CD4-positive, alpha-beta T cell treated with Interleukin-6 for 4 hours (primary cell): ENCODE results near the gene FGR.

ENCODE experiments used
- DNase-seq: peaks from one replicate; pipeline ENCODE4 v3.0.0-alpha.2; 2020; ENCODE audit warnings: mixed read lengths

FGR gene

DNA sequence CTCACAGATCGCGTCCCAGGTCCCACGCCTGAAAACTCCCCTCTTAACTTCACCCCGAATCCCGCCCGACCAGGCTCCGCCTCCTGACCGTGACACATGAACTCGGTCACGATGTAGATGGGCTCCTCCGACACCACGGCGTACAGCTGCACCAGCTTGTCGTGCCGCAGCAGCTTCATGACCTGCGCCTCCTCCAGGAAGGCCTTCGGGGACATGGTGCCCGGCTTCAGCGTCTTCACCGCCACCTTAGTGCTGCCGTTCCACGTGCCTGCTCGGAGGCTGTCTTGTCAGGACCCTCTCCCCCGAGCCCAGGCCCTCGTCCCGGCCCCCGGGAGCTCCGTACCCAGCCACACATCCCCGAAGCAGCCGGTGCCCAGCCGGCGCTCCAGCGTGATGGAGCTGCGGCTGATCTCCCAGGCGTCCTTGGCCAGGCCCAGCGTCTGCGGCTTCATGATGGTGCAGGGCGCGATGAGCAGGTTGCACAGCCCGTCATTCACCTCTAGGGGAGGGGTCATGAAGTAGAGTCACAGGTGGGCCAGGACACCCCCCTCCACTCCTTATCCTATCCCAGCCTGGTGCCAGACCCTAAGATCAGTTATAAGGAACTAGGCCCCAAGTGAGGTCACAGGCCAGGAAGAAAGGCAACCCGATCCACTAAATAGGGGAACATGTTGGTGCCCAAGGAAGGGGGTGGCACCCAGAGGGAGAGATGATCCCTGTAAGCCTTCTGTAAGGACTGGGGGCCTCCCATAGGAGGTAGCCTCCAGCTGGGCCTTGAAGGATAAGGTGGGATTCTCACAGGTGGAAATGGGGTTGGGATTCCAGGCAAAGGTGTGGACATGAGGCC is 19.4 kb downstream of the FGR start:
- no peak for DNase-seq

DNA sequence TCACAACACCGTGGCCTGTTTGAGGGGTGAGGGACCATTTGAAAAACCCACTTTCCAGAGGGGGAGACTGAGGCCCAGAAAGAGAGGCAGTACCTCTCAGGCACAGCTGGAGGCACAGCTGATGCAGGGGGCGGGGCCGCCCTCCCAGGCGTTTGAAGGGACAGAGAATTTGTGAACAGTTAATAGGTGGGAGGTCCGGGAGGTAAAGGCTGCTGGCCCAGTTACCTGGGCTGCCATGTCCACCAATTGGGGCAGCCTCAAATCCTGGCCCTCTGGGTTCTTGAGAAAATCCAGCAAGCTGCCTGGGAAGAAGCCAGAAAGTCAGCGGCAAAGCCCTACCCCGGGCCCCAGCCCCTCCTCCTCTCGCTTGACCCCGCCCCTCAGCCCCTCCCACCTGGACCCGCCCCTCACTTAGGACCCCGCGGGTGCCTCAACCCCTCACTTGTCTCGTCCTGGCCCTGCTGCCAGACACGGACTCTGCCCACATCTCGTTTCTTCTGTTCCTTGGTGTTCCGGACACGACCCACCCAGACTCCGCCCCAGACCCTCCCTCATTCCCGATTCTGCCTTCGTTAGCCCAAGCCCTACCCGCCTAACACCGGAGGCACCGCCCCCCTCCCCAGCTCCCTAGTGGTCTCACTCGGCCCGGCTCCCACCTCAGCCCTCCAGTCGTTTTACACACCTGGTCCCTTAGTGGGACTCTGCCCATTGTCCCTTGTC is 20.2 kb downstream of the FGR start:
- DNase-seq, result no peak

DNA sequence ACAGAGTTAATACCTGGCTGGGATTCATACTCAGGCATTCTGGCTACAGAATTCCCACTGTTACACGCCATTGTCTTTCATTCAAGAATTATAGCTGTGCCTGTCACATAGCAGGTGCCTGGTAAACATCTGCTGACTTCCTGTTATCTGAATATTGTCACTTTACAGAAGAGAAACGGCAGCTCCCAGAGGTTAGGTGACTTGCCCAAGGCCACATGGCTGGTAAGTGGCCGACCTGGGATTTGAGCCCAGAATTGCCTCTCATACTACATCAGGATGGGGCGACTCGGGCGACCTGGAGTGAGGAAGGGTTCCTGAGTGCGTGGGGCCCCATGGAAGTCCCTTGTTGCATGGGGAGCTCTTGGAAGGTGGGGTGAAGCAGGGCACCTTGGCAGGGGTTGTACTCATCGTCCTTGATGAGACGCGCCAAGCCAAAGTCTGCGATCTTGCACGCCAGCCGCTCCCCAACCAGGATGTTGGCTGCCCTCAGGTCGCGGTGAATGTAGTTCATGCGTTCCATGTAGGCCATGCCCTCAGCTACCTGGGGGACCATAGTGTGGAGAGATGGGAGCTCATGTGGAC is 20.9 kb downstream of the FGR start:
- DNase-seq, result peak; percentile 36

DNA sequence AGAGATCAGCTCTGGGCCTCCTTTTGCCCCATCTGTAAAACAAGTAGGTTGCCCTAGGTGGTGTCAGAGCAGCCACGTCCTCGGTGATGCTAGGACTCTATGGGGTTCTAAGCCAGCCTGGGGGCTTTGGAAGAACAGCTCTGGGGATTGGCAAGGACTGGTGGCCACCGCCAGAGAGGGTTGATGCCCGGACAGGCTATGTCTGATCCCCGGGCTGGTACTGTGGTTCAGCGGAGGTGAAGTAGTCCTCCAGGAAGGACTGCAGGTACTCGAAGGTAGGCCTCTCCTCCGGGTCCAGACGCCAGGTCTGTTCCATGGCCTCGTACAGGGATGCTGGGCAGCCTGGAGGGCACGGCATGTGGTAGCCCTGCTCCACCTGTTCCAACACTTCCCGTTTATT is 22.3 kb downstream of the FGR start:
- DNase-seq, result no peak

DNA sequence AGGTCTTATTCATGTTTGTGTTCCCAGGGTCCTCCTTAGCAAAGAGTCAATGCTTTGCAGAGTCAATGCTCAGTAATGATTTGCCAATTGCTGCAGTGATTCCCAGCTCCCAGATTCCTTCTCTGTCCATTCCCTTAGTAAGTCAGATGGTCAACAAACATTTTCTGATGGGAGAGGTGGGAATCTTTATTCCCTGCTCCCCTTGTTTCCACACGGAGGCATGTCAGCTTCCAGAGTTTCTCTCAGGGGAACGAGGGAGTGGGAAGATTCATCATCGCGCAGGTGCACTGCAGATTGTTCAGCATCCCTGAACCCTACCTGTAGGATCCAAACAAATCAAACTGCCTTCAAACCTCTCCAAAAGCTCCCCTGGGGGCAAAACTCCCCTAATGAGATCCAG is 23.5 kb downstream of the FGR start:
- no peak for DNase-seq

DNA sequence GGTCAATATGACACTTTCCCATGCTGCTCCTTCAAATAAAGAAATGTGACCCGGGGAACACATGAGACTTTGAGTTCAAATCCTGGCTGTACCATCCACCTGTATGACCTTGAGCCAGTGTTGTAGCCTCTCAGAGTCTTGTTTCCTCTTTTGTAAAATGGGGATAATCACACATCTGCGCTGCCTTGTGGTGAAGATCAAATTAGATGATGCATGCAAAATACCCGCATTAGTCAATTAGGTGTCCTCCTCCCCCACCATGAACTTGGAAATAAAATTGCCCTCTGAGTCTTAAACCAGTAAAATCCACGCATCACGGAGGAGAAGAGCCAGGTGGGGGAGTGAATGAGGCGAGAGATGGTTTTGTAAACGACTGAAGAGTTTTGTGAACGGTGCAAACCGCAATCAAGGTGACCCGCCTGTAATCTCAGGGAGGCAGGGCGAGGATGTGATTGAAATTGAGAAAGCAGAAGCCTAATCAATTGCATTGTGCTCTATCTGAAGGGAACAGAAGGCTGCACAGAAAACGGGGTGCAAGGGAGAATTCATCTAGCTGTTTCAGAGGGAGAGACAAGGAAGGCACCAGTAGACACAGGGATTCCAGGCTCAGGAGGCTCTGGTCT is 25.3 kb downstream of the FGR start:
- DNase-seq, result peak; percentile 23

DNA sequence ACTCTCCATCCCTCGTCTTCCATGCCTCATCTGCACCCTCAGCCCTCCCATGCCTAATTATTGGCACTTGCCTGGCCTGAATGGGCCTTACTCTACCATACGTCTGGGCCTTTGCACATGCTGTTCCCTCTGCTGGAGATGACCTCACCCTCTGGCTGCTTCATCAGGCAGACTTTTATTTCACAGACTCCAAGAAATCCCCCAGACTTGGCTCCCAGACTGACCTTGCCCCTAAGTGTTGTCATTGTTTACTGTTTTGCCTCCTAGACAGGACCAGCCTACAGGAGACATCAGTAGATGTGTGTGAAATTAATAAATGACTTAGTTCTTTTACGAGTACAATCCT is 25.8 kb downstream of the FGR start:
- DNase-seq, result no peak

DNA sequence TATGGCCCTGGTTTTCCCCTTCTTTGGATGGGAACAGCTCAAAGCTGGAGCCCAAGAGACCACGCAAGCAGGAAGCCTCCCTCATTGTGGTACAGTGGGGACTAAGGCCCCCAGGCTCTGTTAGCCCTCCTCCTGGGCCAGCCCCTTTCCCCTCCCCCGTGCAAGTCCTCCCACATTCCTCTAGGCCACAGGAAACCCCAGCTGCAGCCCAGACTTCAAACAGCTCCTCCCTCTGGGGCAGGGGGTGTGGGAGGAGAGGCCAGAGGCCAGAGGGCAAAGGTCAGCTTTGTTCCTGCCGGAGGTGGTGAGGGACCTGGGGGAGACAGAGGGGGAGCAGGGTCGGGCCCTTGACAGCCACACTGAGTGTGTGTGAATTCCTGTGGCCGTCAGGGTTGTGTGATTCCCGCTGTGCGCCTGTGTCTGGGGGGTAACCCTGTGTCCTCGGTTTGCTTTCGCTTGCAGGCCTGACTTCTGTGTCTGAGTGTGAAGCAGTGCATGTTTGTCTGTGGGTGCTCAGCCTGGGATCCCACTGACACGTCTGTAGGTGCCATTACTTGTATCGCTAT is 27.7 kb downstream of the FGR start:
- DNase-seq, result no peak

DNA sequence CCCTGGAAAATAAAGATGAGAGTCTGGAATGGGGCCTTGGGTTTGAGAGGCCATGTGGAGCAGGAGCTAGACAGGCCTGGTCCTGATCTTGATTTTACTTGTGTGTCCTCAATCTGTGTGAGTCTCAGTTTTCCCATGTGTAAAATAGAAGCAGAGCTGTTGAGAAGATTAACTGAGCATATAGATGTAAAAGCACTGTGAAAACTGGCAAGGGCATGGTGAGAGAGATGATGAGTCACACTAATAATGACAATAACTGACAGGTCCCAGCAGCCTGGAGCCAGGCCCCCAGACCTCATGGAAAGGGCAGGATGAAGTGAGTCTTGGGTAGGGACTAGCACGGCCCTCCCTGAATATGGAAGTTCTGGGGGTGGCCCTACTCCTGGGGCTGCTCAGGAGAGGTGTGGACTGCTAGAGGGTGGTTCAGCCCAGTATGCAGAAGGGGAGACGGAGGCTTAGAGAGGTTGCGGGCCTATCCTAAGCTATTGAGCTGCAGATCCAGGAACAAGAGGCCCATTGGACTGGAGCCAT is 28.2 kb downstream of the FGR start:
- no peak for DNase-seq

DNA sequence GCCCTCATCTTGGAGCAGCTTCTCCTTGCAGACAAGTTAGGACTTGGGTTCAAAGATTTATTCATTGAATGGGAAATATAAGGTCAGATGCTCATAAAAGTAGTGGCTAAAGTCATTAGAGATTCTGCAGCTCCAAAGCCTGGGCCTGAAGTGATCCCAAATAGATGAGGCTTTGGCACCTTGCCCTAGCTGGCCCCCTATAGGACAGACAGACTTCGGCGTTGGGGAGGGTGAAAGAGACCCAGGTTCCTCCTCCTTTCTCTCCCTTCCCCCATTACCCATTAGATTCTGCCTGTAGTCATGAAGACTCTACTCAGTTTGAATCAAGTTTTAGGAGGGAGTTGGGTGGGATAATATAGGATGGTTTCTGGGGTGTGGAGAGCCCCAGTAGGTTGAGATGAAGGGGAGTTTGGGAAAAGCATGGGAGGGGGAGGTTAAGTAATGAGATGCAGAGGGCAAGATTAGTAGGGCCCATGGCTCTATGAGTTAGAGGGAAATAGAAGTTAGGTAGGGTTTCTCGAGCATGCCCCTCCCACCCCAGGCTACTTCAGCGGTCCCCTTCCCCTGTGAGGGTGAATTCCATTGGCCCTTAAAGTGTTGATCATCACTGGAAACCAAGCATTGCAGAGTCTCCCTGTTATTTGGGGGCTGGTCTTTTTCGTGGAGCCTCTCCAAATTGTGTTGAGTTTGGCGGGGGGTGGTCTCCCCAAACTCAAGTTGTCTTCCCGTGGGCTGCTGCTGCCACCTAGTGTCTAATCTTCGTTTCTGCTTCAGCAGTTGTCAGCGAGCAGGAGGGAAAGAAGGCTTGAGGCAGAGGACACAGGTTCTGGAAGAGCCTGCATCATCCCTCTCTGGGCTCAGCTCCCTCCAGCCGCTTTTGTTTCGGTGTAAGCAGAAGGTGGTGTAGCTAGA is 28.9 kb downstream of the FGR start:
- peak; percentile 76 for DNase-seq

DNA sequence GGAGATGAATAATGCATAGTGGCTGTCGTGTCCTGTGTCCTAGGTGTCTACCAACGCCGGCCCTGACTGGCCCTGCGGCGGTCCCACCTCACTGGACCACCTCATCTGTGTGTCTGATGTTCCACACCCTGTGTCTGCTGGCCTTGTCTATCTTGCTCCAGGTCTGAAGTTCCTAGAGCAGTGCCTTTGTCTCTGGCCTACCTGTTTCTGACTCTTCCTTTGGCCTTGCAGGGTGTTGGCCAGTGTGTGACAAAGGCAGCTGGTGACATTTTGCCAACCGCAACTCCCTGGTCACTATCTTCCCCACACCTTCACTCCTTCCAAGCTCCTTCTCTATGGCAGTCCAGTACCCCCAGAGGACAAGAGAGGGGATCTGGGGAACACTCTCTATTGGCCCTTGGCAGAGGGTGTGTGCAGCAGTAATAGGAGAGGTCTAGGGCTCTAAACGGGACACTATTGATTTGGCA is 29.7 kb downstream of the FGR start:
- no peak for DNase-seq

DNA sequence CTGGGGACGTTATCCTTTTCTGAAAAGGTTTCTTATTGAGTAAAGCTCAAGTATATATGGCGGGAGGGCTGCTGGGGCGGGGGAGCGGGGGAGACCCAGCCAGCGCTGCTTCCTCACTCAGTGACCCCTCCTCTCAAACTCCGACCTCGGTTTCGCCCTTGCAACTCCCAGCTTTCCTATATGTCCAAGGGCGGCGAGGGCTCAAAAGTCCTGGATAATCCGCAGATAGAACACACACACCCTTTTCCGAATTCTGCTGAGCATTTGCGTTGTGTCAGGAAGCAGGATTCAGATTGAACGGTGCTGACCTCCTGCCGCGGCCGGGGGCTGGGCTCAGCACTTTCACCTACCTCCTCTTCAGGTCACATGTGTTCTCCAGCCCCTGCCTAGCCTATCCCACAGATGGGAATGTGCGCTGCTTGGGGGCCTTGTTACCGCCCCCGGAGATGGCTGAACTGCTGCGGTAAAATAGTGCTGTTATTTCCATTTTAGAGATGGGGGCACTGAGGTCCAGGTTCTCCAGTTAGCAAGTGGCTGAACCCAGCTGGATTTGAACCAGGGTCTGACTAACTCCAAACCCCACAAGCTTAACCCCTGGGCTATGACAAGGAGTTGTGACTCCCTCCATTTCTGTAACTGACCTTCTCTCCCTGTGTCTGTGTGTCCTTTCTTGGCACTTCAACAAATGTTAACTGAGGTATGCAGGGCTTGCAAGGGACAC is 30.2 kb downstream of the FGR start:
- DNase-seq, result no peak

DNA sequence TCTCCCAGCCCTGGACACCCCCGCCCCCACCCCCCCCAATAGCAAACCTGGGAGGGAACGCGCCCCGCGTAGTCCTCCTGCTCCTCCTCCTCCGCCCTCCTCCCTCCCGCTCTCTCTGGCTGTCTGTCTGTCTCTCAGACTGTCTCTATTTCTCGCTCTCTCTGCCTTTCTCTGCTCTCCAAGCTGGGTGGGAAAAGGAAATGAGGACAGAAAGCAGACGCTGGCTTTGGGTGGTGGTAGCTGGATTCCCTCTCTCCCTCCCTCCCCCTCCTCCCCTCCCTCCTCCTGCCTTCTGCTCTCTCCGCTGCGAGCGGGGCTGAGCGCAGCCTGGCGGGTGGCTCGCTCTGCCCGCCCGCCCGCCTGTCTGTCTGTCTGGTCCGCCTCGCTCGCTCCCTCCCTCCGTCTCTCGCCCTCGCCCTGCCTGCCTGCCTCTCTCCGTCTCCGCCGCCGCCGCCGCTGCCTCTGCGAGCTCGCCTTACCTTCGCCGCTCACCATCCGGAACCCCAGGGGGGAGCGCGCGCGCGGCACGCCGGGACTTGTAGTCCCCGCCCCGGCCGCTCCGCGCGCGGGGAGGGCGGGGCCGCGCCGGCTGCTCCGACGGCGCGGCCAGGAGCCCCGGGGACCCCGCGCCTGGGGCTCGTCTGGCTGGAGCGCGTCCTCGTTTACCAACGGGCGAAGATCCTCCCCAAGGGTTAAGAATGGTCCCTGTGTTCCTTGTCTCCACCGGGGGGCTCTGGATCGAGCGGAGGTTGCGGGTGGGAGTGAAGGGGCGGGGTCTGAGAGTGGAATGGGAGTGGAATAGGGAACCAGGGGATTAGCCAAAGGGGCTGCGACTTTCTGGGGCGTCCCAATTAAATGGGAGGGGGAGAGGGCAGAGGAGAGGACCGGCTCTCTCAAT is 31.1 kb downstream of the FGR start, which contains the start of gene AHDC1:
AHDC1 (minus strand) TSS at position 464 of the 898 bp plus-strand sequence. CDS start 52,029 bp downstream, outside the sequence.
- peak; percentile 94 for DNase-seq

DNA sequence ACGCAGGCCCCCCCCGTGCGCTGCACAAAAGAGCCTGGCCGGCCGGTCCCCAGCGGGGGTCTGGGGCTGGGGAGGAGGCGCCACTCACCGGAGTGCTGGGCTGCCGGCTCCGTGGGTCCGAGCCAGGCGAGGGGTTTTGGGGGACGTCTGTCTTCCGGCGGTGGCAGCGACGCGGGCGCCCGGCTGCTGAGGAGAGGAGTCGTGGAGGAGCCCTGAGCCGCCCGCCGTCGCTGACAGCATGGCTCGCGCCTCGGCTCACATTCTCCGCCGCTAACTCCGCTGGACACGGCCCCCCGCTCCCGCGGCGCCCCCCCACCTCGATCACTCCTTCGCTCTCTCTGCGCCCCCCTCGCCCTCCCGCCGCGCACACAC is 31.7 kb downstream of the FGR start:
- DNase-seq, result peak; percentile 42

DNA sequence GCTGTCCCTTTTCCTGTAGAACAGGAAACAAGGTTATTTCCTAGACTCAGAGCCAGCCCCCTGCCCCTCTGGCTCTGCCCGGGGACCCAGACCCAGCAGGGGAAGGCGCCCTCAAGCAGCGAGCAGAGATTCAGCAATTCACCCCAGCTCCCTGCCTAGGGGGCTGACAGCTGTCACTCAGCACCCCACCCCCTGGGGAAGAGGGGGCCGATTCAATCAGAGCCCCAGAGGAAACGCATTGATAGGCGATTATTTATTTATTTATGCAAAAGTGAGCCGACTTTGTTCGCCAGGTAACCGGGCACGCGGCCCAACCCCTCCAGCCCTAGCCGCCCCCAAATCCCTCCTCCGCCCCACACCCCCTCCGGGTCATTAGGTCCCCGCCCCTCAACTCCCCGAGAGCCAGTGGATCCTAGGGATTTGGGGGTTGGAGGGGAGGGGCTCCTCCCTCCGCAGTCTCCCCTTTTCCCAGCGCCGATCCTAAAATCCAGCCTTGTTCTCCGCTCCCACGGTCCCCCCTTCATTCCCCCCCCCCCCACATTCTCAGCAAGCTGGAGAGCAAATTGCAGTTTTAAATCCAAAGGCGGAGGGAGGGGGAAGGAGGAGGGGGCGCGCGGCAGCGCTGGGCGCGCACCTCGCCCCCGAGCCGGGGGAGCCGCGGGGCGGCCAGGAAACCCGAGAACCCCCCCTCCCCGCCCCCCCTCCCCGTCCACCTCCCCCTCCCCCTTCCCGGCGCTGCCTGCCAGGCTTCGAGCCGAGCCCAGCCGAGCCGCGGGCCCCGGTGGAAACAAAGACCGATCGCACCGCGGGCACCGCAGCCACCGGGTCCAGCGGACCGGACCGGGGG is 32.3 kb downstream of the FGR start:
- DNase-seq, result peak; percentile 68

DNA sequence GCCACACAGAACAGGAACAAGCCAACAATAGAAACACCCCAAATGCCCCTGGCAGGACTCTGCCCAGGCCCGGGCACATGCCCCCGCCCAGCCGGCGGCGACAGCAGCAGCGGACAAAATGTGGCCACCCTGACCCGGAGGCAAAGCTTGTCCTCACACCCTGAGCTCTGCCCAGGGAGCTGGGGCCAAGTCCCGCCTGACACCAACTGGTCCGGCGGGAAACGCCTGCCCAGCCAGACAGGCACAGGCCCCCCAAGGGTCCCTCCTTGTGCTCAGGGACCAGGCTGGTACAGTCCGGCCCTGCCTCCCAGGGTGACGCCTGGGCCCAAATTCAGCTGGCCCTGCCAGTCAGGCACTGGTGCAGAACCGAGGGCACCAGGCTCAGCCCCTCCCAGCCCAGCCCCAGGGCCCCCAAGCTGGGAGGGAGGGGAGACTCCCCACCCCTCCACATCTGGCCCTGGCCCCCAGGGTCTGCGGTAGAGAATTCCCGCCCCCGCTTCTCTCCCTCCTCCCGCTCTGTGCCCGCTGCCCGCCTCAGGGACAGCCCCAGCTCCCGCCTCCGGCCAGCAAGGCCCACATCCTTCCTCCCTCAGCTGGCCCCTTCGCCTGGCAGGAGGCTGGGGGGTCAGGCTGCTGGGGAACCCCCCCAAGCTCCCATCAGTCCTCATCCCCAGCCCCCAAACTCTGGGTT is 33.1 kb downstream of the FGR start:
- DNase-seq, result no peak

DNA sequence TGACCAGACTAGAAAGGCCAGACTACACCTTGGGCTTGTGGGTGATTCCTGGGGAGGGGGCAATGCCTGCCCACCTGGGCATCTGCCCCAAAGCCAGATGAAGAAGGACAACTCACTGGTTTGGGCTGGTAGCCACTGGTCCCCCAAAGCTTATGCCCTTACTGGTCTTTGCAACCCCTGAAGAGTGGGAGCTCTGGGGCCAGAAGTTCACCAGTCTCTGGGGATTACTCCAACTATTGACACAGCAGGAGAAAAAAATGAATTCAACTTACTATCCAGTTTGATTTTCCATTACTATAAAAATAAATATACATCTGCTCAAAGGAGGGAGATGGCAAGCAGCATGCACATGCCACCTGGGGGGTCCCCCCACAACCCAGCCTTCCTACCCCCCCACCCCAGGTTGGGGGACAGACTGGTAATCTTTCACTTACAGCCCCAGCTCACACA is 33.6 kb downstream of the FGR start:
- DNase-seq, result no peak

DNA sequence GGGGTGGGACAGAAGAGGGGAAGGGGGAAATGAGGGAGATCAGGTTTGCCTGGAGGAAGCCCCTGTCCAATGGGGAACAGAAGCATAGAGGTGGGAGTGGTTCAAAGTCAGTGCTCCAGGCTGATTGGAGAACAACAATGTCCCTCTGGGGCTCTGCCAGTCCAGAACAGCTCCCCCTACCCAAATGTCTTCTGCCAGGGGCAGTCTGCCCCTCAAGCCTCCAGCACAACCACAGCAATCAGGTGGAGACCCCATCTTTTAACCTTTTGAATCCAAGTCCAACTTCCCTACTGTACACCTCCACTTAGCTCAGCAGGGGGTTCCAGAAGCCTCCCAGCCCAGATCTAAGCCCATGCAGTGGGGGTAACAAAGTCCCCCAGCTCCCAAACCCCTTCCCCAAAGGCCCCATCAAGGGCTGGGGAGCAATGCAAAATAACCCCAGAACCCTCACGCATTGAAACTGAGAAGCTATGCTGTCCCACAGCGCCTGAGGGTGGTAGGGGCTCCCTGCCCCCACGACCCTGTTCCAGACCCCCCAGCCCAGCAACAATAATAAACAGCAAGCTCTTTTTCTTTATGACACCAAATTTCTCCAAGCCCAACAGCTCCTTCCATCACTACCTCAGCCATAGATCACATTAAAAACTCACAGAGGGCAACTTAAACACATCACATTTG is 34.3 kb downstream of the FGR start:
- DNase-seq, result no peak
